NCI-H1436 (cell line): ENCODE data around the gene PIGS.
"Not testable (repeated sequence)": the region's sequence is repeated elsewhere in the genome, so short reads cannot be mapped to it uniquely, and the experiment has no call there.

Experiments
- DNase-seq: peaks from one replicate; lab custom pipeline; 2025; lab: John Stamatoyannopoulos, UW

The PIGS gene

GRCh38 chr17:28571361-28572122, at the start of gene PIGS:
Gene PIGS (minus strand): TSS chr17:28571524. CDS start chr17:28571496, 28 bp downstream.
- DNase-seq = peak; percentile 96

DNA sequence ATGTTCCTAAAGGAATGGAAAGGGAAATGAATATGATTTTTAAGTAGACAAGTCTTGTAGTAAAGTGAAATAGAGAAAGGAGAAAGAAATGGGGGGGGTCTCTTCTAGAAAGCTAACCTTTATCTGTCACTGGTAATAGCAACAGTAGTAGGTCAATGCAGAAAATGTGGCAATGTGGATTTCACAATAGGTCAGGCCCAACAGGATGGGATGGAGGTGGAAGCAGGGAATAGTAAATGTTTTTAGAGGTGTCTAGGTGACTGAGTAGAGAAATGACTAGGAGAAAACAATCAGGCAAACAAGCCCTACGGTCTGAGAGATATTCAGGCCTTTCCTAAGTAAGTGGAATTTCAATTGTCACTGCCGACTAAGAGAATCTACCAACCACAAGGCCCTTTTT, 48.7 kb upstream of the PIGS start:
- DNase-seq = no peak

DNA sequence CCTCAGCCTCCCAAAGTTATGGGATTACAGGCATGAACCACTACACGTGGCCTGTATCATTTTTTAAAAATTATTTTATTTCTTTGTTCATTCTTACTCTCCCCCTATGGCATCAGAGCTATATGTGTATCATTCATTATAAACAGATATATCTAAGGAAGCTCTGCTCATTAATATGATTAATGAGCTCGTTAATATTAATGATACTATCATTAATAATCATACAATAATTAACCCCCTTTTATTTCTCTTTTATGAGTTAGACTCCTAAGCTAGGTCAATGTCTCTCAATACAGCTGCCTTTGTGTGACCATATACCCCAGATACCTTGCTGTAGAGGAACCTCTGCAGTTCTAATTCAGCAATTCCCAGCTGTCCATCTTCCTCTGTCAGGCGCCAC, 47.1 kb upstream of the PIGS start:
- DNase-seq = no peak

DNA sequence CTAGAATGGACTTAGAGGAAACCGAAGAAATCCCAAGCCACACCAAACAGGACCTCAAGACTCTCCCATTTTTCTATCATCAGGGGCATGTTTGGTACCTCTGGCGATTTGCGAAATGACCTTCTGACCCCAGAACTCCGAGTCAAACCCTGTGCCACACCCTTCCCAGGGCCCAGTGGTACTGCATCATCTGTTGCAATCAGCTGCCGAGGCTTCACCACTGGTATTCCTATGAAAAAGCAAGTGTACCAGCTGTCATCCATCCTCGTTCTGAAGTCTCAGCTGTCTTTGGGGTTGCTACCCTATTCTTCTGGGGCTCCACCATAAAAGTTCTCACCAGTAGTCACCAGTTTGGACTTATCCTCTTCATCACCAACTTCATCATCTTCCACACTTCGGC, 45.0 kb upstream of the PIGS start:
- no peak for DNase-seq

GRCh38 chr17:28615260-28615940, 44.1 kb upstream of the PIGS start:
- no peak for DNase-seq

- DNase-seq = no peak
Observed at GRCh38 chr17:28613931-28614381, 42.6 kb upstream of the PIGS start, which contains the start of gene RSKR. Gene RSKR (minus strand): TSS chr17:28614185. CDS start chr17:28614161, 24 bp downstream.

GRCh38 chr17:28612936-28613872, 41.9 kb upstream of the PIGS start:
- DNase-seq = peak; percentile 6

- DNase-seq = no peak
Observed at GRCh38 chr17:28612531-28612930, 41.2 kb upstream of the PIGS start.

DNA sequence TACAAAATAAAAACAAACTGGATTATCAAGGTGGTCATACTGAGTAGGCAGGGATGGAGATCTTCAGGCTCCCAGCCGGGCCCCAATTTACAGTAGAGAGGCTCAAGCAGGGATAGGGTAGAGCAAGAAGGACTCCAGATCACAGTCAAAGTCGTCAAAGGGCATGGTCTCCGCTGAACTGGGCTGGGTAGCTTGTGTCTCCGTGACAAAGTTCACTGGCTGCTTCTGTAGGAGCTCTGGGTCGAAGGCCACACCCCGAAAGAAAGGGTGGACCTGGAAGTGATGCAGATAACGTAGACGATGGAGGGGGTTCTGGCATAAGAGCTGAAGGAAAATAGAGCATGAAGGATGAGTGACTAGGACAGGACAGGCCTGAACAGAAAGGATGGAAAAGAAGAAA, 39.1 kb upstream of the PIGS start:
- DNase-seq = no peak

GRCh38 chr17:28604031-28604430, 32.7 kb upstream of the PIGS start:
- not testable (repeated sequence) for DNase-seq

DNA sequence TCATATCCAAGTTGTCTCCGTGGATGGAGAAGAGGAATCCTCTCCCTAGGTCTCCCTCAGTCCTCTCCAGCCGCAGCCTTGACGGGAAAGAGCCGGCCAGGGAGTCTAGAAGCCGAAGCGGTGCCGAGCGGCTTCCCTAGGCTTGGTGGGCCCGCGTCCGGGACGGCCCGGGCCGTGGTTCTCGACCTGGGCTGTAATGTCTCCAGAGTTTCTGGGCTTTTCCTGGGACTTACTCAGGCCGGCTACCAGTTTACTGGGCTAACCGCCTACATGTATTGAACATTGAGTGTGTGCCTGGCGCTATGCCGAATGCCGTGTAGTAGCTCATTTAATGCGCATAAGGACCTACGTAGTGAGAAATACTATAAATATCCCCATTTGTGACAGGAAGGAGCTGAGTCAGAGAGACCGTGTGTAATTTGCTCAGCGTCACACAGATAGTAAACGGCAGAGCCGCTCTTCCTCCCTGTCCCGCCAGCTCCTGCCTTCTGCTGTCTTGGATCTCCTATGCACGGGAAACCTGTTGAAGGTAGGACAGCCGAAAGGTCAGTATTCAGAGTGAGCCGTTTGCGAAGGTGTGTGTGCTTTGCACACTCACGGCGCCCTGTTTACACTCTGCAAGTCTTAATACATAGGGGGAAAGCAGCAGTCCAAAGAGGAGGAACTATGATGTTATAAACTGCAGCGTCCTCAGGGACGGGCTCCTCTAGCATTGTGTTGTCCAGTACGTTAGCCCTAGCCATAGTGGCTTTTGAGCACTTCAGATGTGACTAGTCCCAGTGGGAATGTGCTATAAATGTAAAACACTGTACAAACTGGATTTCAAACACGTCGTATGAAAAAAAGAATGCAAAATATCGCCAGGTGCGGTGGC, 28.2 kb upstream of the PIGS start:
- peak; percentile 74 for DNase-seq

GRCh38 chr17:28598799-28599310, 27.5 kb upstream of the PIGS start, which contains the start of gene SPAG5:
Gene SPAG5 (minus strand): TSS chr17:28599025. CDS start chr17:28598946, 79 bp downstream.
- peak; percentile 97 for DNase-seq

GRCh38 chr17:28598389-28598788, 27.1 kb upstream of the PIGS start:
- DNase-seq = no peak

DNA sequence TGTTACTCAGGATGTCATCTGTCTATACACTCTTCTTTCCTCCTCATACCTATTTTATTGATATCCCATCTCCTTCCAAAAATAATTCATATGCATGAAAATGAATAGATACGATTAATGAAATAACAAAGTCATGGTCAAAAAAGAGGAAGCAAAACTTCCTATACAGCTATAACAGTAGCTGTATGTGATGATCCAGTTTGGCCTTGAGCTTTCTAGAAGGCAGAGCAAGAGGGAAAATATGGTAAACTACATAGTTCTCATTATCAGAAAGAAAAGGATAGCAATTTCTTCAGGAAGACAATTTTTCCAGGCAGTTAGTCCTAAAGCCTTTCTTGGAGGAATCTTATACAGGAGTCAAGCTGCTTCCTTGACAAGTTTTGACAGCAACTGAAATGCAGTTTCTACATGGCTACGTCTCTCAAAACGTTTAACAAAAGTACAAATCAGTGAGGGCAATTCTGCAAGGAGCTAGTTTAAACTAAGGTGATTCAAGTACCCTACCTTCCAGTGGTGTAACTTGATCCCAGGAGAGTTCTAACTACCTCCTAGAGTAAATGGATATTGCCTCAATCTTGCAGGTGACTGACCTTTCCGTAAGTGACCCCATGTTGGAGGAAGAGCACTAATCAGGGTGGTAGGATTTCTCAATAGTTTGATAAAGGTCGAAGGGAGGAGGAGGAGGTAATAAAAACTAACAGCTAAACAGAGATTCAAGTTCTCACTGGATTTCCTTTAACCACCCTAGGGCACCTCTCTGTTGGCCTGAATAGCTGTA, 26.5 kb upstream of the PIGS start:
- DNase-seq = no peak

DNA sequence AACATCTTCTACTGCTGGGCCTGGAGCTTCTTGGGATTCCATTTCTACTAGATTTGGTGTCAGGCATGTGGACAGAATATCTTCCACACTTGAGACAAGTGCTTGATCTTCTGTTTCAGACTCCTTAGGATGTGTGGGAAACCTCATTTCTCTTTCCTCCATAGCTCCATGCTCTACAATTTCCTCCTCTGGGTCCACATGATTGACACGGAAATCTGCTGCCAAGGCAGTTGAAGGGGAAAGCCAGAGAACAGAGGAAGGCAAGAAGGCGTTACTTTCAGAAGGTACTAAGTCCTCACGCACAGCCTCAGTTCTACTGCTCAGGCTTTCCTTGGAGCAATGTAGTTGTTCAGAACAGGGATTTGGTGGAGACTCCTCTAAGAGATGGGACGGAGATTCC, 20.9 kb upstream of the PIGS start:
- no peak for DNase-seq

- DNase-seq = no peak
Observed at GRCh38 chr17:28585851-28586250, 14.5 kb upstream of the PIGS start.

GRCh38 chr17:28584434-28584833, 13.1 kb upstream of the PIGS start:
- no peak for DNase-seq

DNA sequence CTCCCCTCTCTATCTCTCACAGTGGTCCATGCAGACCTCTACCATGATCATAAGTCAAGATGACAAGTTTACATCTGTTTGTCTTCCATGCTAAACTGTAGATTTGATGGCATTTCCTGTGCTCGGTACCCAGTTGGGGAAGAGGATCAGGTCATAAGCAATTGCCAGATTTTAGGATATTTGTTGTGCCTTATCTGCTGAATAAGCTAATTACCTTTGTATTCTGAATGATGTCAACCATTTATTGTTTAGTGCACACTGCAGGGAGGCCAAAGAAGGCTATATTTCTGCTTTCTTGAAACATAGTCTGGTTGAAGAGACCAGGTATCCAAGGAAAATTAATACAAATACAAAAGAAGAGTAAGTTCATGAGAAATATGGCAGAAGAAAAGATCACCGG, 11.2 kb upstream of the PIGS start:
- no peak for DNase-seq

- DNase-seq = no peak
Observed at GRCh38 chr17:28580959-28581358, 9.6 kb upstream of the PIGS start.

- DNase-seq = no peak
Observed at GRCh38 chr17:28579526-28579925, 8.2 kb upstream of the PIGS start.
